Stimulated activated CD8-positive, alpha-beta memory T cell treated with anti-CD3 and anti-CD28 coated beads, Interleukin-12 subunit alpha, Interleukin-12 subunit beta, amount 100 ng/mL, for 24 hours (primary cell): Measurements from ENCODE around the gene SYK.

ENCODE experiments used
- DNase-seq: peaks from one replicate; pipeline ENCODE4 v3.0.0-alpha.2; 2020; ENCODE audit errors: extremely low read depth

Gene SYK

GRCh38 chr9:90946982-90947381 is 145.4 kb downstream of the SYK start:
- DNase-seq = no peak
